ENCODE measurements around the gene DYSF. TPM values are rescaled to one million over a fixed set of nuclear protein-coding genes. Genes with fewer than 3 reads are reported as not detected.

Gene DYSF
- total and polyA plus RNA-seq, 2 donors (not counting 1 experiment from before 2014, with no cell fraction given) = 0.17 to 0.43 TPM

DNA sequence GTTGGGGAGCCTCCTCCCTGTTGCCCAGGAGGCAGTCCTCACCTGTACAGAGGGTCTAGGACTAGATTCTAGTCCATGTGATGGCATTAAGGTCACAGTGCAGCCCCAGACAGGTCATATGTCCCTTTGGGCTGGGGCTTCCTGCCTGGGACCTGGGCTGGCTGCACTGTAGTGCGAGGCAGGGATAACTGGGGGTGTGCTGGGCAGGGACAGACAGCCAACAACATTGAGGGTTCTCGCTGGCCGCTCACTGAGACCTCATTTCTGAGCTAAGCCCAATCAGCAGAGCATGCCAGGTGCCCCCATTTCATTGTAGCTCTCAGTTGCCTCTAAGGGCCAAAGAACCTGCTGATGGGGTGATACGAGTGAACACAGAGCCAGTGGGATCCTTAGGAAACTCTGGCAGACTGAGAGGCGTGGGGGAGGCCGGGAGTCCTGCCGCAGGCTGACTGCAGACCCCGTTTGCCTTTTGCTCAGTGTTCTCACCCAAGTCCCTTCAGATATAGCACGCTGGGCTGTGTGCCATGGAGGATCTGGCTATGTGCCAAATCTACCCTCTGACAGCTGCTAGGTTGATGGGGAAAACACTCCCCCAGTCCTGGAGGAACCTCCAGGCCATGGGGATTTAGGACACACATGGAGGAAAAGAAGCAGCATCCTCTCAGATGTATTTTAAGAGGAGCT is 51.9 kb downstream of the DYSF start:
- DNase-seq = no peak
- Histone ChIP-seq H3K27ac (ENCODE audit: low read length in 2 of 2) (no peak overlapping the region), H2AFZ (ENCODE audit: insufficient read depth, low read depth, low read length, poor library complexity, severe bottlenecking) (no peak overlapping the region), H3K9me3 (ENCODE audit: control extremely low read depth in 1 of 3, control insufficient read depth in 2 of 3, insufficient read depth in 1 of 3, low read length in 2 of 3) (no peaks in the 10 kb centered on the region), H3K4me1 (ENCODE audit: control insufficient read depth in 2 of 2, insufficient read depth in 2 of 2, low read length in 2 of 2) (no peaks in the 10 kb centered on the region), H4K20me1 (ENCODE audit: control insufficient read depth, insufficient read depth, low read length, poor library complexity, severe bottlenecking) (no peaks in the 10 kb centered on the region), H3K9ac (ENCODE audit: low read length) (no peak overlapping the region), H3K4me3 (ENCODE audit: control extremely low read depth in 1 of 5, extremely low read depth in 1 of 5, insufficient read depth in 1 of 5, low read depth in 2 of 5, low read length in 4 of 5) (no peak overlapping the region), H3K27me3 (replicated peaks in 1 of 4; ENCODE audit: control extremely low read depth in 1 of 4, control insufficient read depth in 3 of 4, insufficient read depth in 4 of 4, low read length in 3 of 4) (no peaks in the 10 kb centered on the region), H3K79me2 (ENCODE audit: control insufficient read depth, insufficient read depth, low read length) (no peaks in the 10 kb centered on the region), H3K36me3 (replicated peaks in 1 of 2; ENCODE audit: control extremely low read depth in 1 of 2, control insufficient read depth in 1 of 2, extremely low read depth in 1 of 2, insufficient read depth in 2 of 2, low read length in 1 of 2) (no peaks in the 10 kb centered on the region), H3K4me2 (replicated peaks; ENCODE audit: low read depth, low read length, poor library complexity, severe bottlenecking) (no peak overlapping the region)
- H3K4me1 Mint-ChIP-seq = peaks cover 2% of the 10 kb centered on the region
- ChIA-PET CTCF (interaction anchor here (1.4 to 15.5 kb wide), 2 partner anchors 9 to 206 kb away, joined by 7 to 350 read pairs; no protein-coding TSS in a partner anchor), POLR2A (no interaction called here)
- intact Hi-C loops (cut with micrococcal nuclease) = no loop called here
- no peak for ATAC-seq (ENCODE audit: low read depth)
- H3K27me3 Mint-ChIP-seq = peaks cover 12% of the 10 kb centered on the region
- TF ChIP-seq CTCF (IDR thresholded peaks at IDR 0.05) = no peak
- no peak for TF ChIP-seq EZH2 (IDR thresholded peaks at IDR 0.05; ENCODE audit: borderline replicate concordance, insufficient read depth, low read depth, low read length, poor library complexity, severe bottlenecking)
- H3K4me3 Mint-ChIP-seq = no peak overlapping the region
- H3K9me3 Mint-ChIP-seq (ENCODE audit: insufficient read depth) = no peaks in the 10 kb centered on the region
- no peak overlapping the region for H3K27ac Mint-ChIP-seq
- WGBS (ENCODE audit: insufficient coverage) = 83% methylated on average over 7 of the region's 9 CpGs

DNA sequence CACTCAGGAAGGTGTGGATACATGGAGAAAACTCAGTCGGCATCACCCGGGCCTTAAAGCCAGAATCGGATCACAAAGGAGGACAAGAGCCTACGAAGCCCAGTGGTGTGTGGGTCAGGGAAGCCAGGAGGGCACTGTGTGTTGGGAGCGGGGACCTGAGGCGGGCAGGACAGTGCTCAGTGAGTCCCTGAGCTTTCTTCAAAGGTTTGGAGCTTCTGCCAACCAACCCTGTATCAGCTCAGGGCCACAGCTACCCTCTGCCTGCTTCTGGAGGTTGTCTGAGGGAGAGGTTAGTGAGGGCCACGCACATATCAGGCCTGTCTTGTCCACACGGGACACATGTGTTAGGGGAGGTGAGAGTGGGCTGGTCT is 52.4 kb downstream of the DYSF start:
- no peak overlapping the region for H3K27ac Mint-ChIP-seq
- H3K27me3 Mint-ChIP-seq = peaks cover 13% of the 10 kb centered on the region
- intact Hi-C loops (cut with micrococcal nuclease) = no loop called here
- Histone ChIP-seq H3K27ac (ENCODE audit: low read length in 2 of 2) (no peak overlapping the region), H3K9me3 (ENCODE audit: control extremely low read depth in 1 of 3, control insufficient read depth in 2 of 3, insufficient read depth in 1 of 3, low read length in 2 of 3) (no peaks in the 10 kb centered on the region), H3K4me3 (ENCODE audit: control extremely low read depth in 1 of 5, extremely low read depth in 1 of 5, insufficient read depth in 1 of 5, low read depth in 2 of 5, low read length in 4 of 5) (no peak overlapping the region), H2AFZ (ENCODE audit: insufficient read depth, low read depth, low read length, poor library complexity, severe bottlenecking) (no peak overlapping the region), H3K4me2 (replicated peaks; ENCODE audit: low read depth, low read length, poor library complexity, severe bottlenecking) (no peak overlapping the region), H3K9ac (ENCODE audit: low read length) (no peak overlapping the region), H3K27me3 (replicated peaks in 1 of 4; ENCODE audit: control extremely low read depth in 1 of 4, control insufficient read depth in 3 of 4, insufficient read depth in 4 of 4, low read length in 3 of 4) (no peaks in the 10 kb centered on the region), H4K20me1 (ENCODE audit: control insufficient read depth, insufficient read depth, low read length, poor library complexity, severe bottlenecking) (no peaks in the 10 kb centered on the region), H3K4me1 (ENCODE audit: control insufficient read depth in 2 of 2, insufficient read depth in 2 of 2, low read length in 2 of 2) (no peaks in the 10 kb centered on the region), H3K36me3 (replicated peaks in 1 of 2; ENCODE audit: control extremely low read depth in 1 of 2, control insufficient read depth in 1 of 2, extremely low read depth in 1 of 2, insufficient read depth in 2 of 2, low read length in 1 of 2) (no peaks in the 10 kb centered on the region), H3K79me2 (ENCODE audit: control insufficient read depth, insufficient read depth, low read length) (no peaks in the 10 kb centered on the region)
- no peak overlapping the region for H3K4me3 Mint-ChIP-seq
- 94% methylated on average over 8 of the region's 8 CpGs for WGBS (ENCODE audit: insufficient coverage)
- no peak for DNase-seq
- ChIA-PET CTCF (interaction anchor here (1.4 to 15.5 kb wide), 2 partner anchors 9 to 207 kb away, joined by 7 to 350 read pairs; no protein-coding TSS in a partner anchor), POLR2A (no interaction called here)
- TF ChIP-seq EZH2 (IDR thresholded peaks at IDR 0.05; ENCODE audit: borderline replicate concordance, insufficient read depth, low read depth, low read length, poor library complexity, severe bottlenecking) = no peak
- TF ChIP-seq CTCF (IDR thresholded peaks at IDR 0.05) = no peak
- H3K9me3 Mint-ChIP-seq (ENCODE audit: insufficient read depth) = no peaks in the 10 kb centered on the region
- ATAC-seq (ENCODE audit: low read depth) = no peak
- peaks cover 2% of the 10 kb centered on the region for H3K4me1 Mint-ChIP-seq

Data from B cell (primary cell).